SJCRH30 (cell line): Measurements from ENCODE around the gene API5. TPM values are rescaled to one million over a fixed set of nuclear protein-coding genes. Genes with fewer than 3 reads are reported as not detected.

Experiments
- DNase-seq, 2 experiments: peaks; one replicate each; pipeline ENCODE4 v3.0.0-alpha.2; 2015 to 2020
- H3K27ac ChIP-seq: fragments of 250-450 bp; sonication (Bioruptor Pico); 2 replicates; pipeline ENCODE4 v1.5.1; 2020; ENCODE audit warnings: mild to moderate bottlenecking, moderate library complexity
- H3K27me3 ChIP-seq: fragments of 250-450 bp; sonication (Bioruptor Pico); 2 replicates; pipeline ENCODE4 v1.5.1; 2020; ENCODE audit warnings: mild to moderate bottlenecking, moderate library complexity
- H3K36me3 ChIP-seq: fragments of 250-450 bp; sonication (Bioruptor Pico); 2 replicates; pipeline ENCODE4 v1.5.1; 2020; ENCODE audit warnings: mild to moderate bottlenecking, moderate library complexity
- H3K4me1 ChIP-seq: fragments of 250-450 bp; sonication (Bioruptor Pico); 2 replicates; pipeline ENCODE4 v1.5.1; 2020; ENCODE audit warnings: mild to moderate bottlenecking, moderate library complexity
- H3K4me3 ChIP-seq: fragments of 250-450 bp; sonication (Bioruptor Pico); 2 replicates; pipeline ENCODE4 v1.5.1; 2020; ENCODE audit warnings: mild to moderate bottlenecking, moderate library complexity
- H3K9me3 ChIP-seq: fragments of 250-450 bp; sonication (Bioruptor Pico); replicated peaks from 2 replicates; pipeline ENCODE4 v1.5.1; 2020; ENCODE audit warnings: mild to moderate bottlenecking, moderate library complexity
- total RNA-seq: library from RNA; depleted of rRNA; stranded (reverse); fragments of >200 nt; shearing (Covaris generic); gene quantifications from 2 replicates; pipeline ENCODE4 v1.2.3, GENCODE V29; 2014; rRNA removed

The API5 gene
- total RNA-seq, 1 experiment from 2014 or later, result 118 TPM

DNA sequence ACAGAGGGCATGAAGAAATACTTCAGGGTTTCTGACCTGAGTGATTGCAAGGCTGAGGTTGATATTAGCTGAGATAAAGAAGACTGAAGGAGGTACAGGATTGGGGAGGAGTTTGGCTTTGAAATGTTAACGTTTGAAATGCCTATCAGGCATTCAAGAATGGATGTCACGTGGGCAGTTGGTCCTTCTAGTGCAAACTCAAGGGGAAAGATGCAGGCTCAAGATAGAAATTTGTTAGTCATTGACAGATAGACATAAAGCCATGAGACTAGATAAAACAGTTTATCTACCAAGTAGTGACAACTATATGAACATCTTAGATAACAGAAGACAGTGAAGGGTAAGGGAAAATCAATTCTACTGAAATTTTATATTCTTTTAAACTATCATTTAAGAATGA is 70.0 kb downstream of the API5 start:
- no peaks in the 10 kb centered on the region for H3K27me3 ChIP-seq
- DNase-seq, result no peak
- peaks cover 46% of the 10 kb centered on the region for H3K36me3 ChIP-seq
- H3K27ac ChIP-seq, result no peak overlapping the region
- no peaks in the 10 kb centered on the region for H3K9me3 ChIP-seq
- no peaks in the 10 kb centered on the region for H3K4me1 ChIP-seq
- H3K4me3 ChIP-seq, result no peak overlapping the region

DNA sequence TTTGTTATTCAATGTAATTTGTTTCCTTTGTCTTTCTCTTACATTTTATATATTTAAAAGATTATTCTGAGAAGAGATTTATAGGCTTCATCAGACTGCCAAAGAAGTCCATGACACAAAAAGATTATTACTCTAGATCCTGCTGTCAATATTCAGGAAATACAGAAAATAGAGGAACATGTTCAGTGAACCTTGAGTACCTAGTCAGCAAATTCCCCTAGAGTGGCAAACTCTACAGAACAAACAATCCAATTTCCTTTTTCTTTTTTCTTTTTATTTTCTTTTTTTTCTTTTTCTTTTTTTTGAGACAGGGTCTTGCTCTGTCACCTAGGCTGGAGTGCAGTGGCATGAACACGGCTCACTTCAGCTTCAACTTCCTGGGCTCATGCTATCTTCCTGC is 70.8 kb downstream of the API5 start:
- no peak overlapping the region for H3K27ac ChIP-seq
- H3K4me3 ChIP-seq, result no peak overlapping the region
- H3K4me1 ChIP-seq, result no peaks in the 10 kb centered on the region
- no peaks in the 10 kb centered on the region for H3K27me3 ChIP-seq
- H3K36me3 ChIP-seq, result peaks cover 53% of the 10 kb centered on the region
- H3K9me3 ChIP-seq, result no peaks in the 10 kb centered on the region
- no peak for DNase-seq

DNA sequence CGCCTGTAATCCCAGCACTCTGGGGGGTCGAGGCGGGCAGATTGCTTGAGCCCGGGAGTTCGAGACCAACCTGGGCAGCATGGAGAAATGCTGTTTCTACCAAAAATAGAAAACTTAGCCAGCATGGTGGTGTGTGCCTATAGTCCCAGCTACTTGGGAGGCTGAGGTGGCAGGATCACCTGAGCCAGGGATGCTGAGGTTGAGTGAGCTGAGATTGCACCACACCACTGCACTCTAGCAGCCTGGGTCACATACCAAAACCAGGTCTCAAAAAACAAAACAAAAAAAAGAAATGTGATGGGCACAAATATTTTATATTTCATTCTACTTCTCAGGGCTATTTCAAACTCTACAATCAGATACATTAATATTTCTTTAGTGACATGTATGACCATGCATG is 72.6 kb downstream of the API5 start:
- Histone ChIP-seq H3K4me3 (no peak overlapping the region), H3K27ac (no peak overlapping the region), H3K27me3 (no peaks in the 10 kb centered on the region), H3K36me3 (peaks cover 55% of the 10 kb centered on the region), H3K9me3 (no peaks in the 10 kb centered on the region), H3K4me1 (no peaks in the 10 kb centered on the region)
- no peak for DNase-seq

DNA sequence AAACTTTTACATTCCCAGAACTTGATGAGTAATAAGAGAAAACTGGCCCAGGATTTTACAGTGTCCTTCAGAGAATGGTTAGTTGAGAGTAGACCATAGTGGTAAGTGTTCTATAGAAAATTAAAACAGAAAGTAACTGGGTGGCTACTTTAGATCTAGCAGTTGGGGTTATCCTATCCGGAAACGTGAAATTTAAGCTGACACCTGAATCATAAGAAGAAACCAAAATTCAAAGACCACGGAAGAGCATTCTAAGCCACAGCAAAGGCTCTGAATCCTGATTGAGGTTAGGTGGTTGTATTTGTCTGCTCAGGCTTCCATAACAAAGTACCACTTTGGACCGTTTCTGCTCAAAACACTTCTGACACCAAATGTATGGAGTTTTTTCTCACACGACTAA is 80.9 kb downstream of the API5 start:
- H3K27me3 ChIP-seq, result no peaks in the 10 kb centered on the region
- DNase-seq, result no peak
- no peak overlapping the region for H3K4me3 ChIP-seq
- no peaks in the 10 kb centered on the region for H3K4me1 ChIP-seq
- peaks cover 59% of the 10 kb centered on the region for H3K36me3 ChIP-seq
- H3K9me3 ChIP-seq, result no peaks in the 10 kb centered on the region
- H3K27ac ChIP-seq, result no peak overlapping the region

DNA sequence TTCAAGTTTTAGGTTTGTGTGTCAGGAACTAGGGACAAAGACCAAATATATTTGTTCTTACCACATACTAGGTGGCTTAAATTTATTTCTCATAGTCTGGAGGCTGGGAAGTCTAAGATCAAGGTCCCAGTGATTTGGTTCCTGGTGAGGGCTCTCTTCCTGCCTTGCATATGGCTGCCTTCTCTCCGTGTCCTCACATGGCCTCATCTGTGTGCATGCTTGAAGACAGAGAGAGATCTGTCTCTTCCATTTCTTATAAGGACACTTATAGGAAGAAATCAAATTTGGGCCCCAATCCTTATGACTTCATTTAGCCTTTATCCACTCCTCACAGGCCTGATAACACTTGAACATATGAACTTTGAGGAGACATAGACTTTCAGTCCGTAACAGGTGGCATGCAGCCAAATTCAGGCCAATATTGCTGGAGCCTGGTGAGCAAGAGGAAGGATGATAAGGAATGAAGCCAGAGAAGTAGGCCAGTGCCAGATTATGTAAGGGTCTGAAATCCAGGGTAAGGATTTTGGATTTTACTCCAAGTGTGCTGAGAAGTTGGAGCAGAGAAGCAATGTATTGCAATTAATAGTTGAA is 82.1 kb downstream of the API5 start:
- Histone ChIP-seq H3K27ac (no peak overlapping the region), H3K27me3 (no peaks in the 10 kb centered on the region), H3K36me3 (peaks cover 61% of the 10 kb centered on the region), H3K9me3 (no peaks in the 10 kb centered on the region), H3K4me3 (no peak overlapping the region), H3K4me1 (no peaks in the 10 kb centered on the region)
- no peak for DNase-seq

Other genes with a start within 250 kb of the API5 start
- gene TTC17, start 46.9 kb downstream of the API5 start, total RNA-seq, result 55.3 and 68.8 TPM in 2 replicates